MM.1S (cell line): ENCODE results near the gene SFMBT2.

Experiments used
- EZH2 ChIP-seq: fragments of 300-600 bp; sonication (generic); optimal IDR thresholded peaks from 2 replicates; pipeline ENCODE3; 2017; ENCODE audit warnings: low read depth, mild to moderate bottlenecking, antibody characterized with exemption, low read length, mixed read lengths
- TF ChIP-seq, protein P1 (sequence below): fragments of 300-600 bp; sonication (generic); IDR thresholded peaks from 2 replicates; pipeline ENCODE4 v1.5.1; 2016; ENCODE audit warnings: antibody characterized with exemption, low read length, mixed read lengths

DNA sequence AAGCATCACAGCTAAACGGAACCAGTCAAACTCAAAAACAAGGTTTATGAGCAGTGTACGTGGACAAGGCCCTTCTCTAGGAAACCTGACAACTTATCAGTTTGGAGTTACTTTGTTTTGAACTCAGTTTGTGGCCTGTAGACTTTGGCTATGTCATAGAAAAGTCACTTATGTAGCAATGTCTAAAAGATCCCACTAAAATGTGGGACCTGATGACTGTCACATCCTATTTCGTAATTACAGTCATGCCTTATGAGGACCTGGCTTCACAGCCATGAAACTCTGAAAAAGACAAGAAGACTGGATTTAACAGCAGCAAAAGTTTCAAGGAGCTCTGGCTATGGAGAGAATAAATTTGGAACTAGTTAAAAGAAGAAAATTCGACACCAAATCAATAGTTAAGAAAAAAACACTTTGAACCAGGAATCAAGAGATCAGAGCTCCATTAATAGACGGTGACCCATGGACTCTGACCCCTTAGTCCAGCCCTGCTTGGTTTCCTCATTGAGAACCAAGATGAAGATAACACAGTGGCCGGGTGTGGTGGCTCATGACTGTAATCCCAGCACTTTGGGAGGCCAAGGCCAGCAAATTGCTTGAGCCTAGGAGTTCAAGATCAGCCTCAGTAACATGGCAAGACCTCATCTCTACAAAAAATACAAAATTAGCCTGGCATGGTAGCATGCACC, 204.3 kb downstream of the SFMBT2 start:
- TF ChIP-seq, protein P1, sequence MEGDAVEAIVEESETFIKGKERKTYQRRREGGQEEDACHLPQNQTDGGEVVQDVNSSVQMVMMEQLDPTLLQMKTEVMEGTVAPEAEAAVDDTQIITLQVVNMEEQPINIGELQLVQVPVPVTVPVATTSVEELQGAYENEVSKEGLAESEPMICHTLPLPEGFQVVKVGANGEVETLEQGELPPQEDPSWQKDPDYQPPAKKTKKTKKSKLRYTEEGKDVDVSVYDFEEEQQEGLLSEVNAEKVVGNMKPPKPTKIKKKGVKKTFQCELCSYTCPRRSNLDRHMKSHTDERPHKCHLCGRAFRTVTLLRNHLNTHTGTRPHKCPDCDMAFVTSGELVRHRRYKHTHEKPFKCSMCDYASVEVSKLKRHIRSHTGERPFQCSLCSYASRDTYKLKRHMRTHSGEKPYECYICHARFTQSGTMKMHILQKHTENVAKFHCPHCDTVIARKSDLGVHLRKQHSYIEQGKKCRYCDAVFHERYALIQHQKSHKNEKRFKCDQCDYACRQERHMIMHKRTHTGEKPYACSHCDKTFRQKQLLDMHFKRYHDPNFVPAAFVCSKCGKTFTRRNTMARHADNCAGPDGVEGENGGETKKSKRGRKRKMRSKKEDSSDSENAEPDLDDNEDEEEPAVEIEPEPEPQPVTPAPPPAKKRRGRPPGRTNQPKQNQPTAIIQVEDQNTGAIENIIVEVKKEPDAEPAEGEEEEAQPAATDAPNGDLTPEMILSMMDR: no peak
- no peak for TF ChIP-seq EZH2
